Measurements from ENCODE around the gene STMP1. TPM values are rescaled to one million over a fixed set of nuclear protein-coding genes. Genes with fewer than 3 reads are reported as not detected.

Gene STMP1
- total RNA-seq, 1 experiment from 2014 or later, result 38.4 TPM

DNA sequence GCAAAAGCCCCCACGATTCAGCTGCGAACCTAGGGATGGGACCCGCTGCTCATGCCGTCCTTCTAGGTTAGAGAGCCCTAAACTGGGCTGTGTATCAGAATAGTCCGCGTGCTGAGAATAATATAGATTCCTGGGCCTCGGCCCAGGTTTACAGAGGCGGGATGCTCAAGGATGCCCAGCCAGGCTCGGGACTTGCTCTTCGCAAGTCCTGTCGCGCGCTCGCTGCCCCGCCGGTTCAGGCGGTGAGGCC, 266 bp upstream of the STMP1 start:
- H3K79me1 ChIP-seq (ENCODE audit: insufficient read depth, low read depth, low read length, poor library complexity, severe bottlenecking), result peaks cover 4% of the 10 kb centered on the region
- Mint-ChIP-seq H3K27me3 (ENCODE audit: low read depth) (no peaks in the 10 kb centered on the region), H3K9me3 (no peaks in the 10 kb centered on the region), H3K27ac (peak overlapping the region; percentile 38 to 88 (median 44); a peak in 5 of 7 replicates), H3K4me3 (peak overlapping the region; percentile 93 to 99), H3K36me3 (ENCODE audit: insufficient read depth in 1 of 3, low read depth in 3 of 3) (peaks cover 2 to 12% (median 3%) of the 10 kb centered on the region in 3 experiments; a peak in 6 of 7 replicates), H3K4me1 (peaks cover 14 to 24% of the 10 kb centered on the region in 2 experiments)
- no peak overlapping the region for H4K91ac ChIP-seq (ENCODE audit: insufficient read length, low read depth, low read length)
- H3K4me1 ChIP-seq (ENCODE audit: insufficient read depth, low read length), result no peaks in the 10 kb centered on the region
- H2BK15ac ChIP-seq (ENCODE audit: low read depth, low read length), result no peak overlapping the region
- WGBS (ENCODE audit: extremely low coverage, insufficient read length, low lambda C conversion rate), result no CpG with 5 or more reads among the region's 17 CpGs
- no peak overlapping the region for H3K4ac ChIP-seq (ENCODE audit: low read depth, low read length)
- no peak overlapping the region for H3K27ac ChIP-seq (ENCODE audit: insufficient read length, low read depth, low read length)
- H2BK12ac ChIP-seq (ENCODE audit: insufficient read length, low read depth, low read length), result no peak overlapping the region
- peaks cover 3% of the 10 kb centered on the region for H3K23me2 ChIP-seq (ENCODE audit: insufficient read length, low read depth, low read length, poor library complexity, severe bottlenecking)
- TF ChIP-seq, protein P1, sequence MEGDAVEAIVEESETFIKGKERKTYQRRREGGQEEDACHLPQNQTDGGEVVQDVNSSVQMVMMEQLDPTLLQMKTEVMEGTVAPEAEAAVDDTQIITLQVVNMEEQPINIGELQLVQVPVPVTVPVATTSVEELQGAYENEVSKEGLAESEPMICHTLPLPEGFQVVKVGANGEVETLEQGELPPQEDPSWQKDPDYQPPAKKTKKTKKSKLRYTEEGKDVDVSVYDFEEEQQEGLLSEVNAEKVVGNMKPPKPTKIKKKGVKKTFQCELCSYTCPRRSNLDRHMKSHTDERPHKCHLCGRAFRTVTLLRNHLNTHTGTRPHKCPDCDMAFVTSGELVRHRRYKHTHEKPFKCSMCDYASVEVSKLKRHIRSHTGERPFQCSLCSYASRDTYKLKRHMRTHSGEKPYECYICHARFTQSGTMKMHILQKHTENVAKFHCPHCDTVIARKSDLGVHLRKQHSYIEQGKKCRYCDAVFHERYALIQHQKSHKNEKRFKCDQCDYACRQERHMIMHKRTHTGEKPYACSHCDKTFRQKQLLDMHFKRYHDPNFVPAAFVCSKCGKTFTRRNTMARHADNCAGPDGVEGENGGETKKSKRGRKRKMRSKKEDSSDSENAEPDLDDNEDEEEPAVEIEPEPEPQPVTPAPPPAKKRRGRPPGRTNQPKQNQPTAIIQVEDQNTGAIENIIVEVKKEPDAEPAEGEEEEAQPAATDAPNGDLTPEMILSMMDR (conservative IDR thresholded peaks at IDR 0.05), result peak; percentile 70; the same call in 1 of the 3 replicates
- DNase-seq, result no peak
- no peak overlapping the region for H3K56ac ChIP-seq (ENCODE audit: insufficient read length, low read depth, low read length)
- no peak overlapping the region for H4K8ac ChIP-seq (replicated peaks; ENCODE audit: insufficient read length, low read depth, low read length)
- H2AK5ac ChIP-seq (ENCODE audit: insufficient read length, low read length), result no peak overlapping the region
- peaks cover 2% of the 10 kb centered on the region; the same call in 1 of the 2 replicates for H3K79me2 ChIP-seq (ENCODE audit: insufficient read depth, low read length)
- H3K14ac ChIP-seq (ENCODE audit: insufficient read depth, low read length), result no peak overlapping the region
- no peak overlapping the region for H2BK5ac ChIP-seq (ENCODE audit: insufficient read length, low read length)
- no peak overlapping the region for H3K23ac ChIP-seq (ENCODE audit: insufficient read length, low read depth, low read length)
- no peak overlapping the region for H2BK20ac ChIP-seq (ENCODE audit: low read depth, low read length, poor library complexity, severe bottlenecking)
- peak overlapping the region; percentile 86 for H3K4me2 ChIP-seq (ENCODE audit: insufficient read depth, insufficient read length, low read length)
- H3T11ph ChIP-seq (ENCODE audit: low read length), result no peak overlapping the region
- no peak overlapping the region for H2BK120ac ChIP-seq (ENCODE audit: low read depth, low read length, poor library complexity, severe bottlenecking)
- H3K9me3 ChIP-seq (ENCODE audit: control insufficient read depth, low read depth, low read length), result no peaks in the 10 kb centered on the region
- no peak overlapping the region for H3K18ac ChIP-seq (ENCODE audit: insufficient read length, low read depth, low read length)
- peak overlapping the region; percentile 7 for H3K9ac ChIP-seq (ENCODE audit: extremely low read depth, insufficient read length, low read length)
- H2AFZ ChIP-seq (ENCODE audit: low read length), result no peak overlapping the region
- no peaks in the 10 kb centered on the region for H4K20me1 ChIP-seq (ENCODE audit: control insufficient read depth, insufficient read depth, insufficient read length)
- no peaks in the 10 kb centered on the region for H3K27me3 ChIP-seq (ENCODE audit: insufficient read depth, low read length)
- no peak overlapping the region for H4K5ac ChIP-seq (ENCODE audit: insufficient read length, low read depth, low read length)

Measured in H9 (cell line).